RWPE1 (cell line): ENCODE results near the gene C9orf43.
"Not testable (repeated sequence)": the region's sequence is repeated elsewhere in the genome, so short reads cannot be mapped to it uniquely, and the experiment has no call there.

ENCODE experiments used
- CTCF ChIA-PET: fragments of 350-600 bp; sonication (Branson Sonifier 250); formaldehyde crosslinking; extraction: SDS; loops from one replicate; lab custom pipeline; 2021; lab: Yijun Ruan, JAX
- POLR2A ChIA-PET: fragments of 400-600 bp; formaldehyde crosslinking; extraction: SDS; loops from one replicate; lab custom pipeline; 2020; ENCODE audit warnings: antibody characterized with exemption; ENCODE audit not compliant: low non-redundant PET; lab: Yijun Ruan, JAX
- DNase-seq: peaks from one replicate; pipeline ENCODE4 v3.0.0; 2012; ENCODE audit warnings: low spot score
- H3K27ac ChIP-seq: fragments of 450-650 bp; 2 replicates; pipeline ENCODE4 v1.5.1; 2017
- CTCF ChIP-seq: fragments of 450-650 bp; conservative IDR thresholded peaks from 2 replicates; pipeline ENCODE4 v1.5.1; 2017; ENCODE audit warnings: low read depth, mild to moderate bottlenecking

Gene C9orf43, protein sequence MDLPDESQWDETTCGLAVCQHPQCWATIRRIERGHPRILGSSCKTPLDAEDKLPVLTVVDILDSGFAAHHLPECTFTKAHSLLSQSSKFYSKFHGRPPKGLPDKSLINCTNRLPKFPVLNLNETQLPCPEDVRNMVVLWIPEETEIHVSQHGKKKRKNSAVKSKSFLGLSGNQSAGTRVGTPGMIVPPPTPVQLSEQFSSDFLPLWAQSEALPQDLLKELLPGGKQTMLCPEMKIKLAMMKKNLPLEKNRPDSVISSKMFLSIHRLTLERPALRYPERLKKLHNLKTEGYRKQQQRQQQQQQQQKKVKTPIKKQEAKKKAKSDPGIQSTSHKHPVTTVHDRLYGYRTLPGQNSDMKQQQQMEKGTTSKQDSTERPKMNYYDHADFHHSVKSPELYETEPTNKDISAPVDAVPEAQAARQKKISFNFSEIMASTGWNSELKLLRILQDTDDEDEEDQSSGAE

GRCh38 chr9:113410207-113410864 lies at the start of gene C9orf43, which contains the start of gene POLE3:
TSS of gene C9orf43 (plus strand) at chr9:113410747. CDS start at chr9:113413494, 2,747 bp downstream.
TSS of gene POLE3 (minus strand) at chr9:113410675. CDS start at chr9:113410293, 382 bp downstream.
- H3K27ac ChIP-seq, result peak within 1 kb of the TSS; percentile 95
- peak; percentile 99 for DNase-seq
- no peak for TF ChIP-seq CTCF
- ChIA-PET CTCF (interaction anchor here (0.5 to 1.9 kb wide), 9 partner anchors 9 to 1234 kb away, joined by 3 to 8 read pairs (median 4); partner anchors contain the start of gene ALAD), POLR2A (interaction anchor here (0.6 to 1.2 kb wide), 10 partner anchors 12 to 156 kb away, joined by 3 to 20 read pairs (median 4); partner anchors contain the start of genes CDC26, HDHD3, PRPF4 and RNF183)

DNA sequence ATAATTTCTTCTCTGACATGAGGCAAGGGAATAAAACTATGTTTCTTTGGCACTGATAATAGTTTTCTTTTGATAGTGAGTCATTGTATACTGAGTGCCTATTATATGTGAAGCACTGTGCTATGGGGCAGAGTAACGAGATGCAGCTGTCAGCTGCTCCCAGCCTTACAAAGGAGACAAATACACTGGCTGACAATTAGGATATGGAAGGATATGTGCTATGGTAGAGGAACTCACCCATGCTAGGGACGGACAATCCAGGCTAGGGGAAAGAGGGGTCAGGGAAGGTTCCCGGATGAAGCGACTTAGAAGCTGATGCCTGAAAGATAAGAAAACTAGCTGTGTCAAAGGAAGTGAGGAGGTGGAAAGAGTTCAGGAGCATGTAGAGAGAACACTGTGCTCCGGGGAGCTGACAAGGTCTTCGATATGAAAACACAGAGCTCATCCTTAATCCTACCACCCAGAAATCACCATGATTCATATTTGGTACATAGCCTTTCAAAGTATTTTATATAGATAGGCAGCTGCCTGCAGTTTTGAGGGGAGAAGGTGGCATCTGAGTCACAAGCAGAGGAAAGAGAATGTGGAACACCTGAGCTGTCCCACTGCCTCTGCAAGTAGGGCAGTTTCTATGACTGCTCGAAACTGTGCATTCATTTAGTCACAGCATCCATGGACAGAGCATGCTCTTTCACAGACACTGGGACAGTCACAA lies 49.1 kb upstream of the C9orf43 start:
- no peak for TF ChIP-seq CTCF
- ChIA-PET CTCF (interaction anchor here (1.1 kb wide), 1 partner anchor 40 kb away, joined by 5 read pairs; no protein-coding TSS in a partner anchor), POLR2A (interaction anchor here (0.6 kb wide), 1 partner anchor 1568 kb away, joined by 3 read pairs; no protein-coding TSS in a partner anchor)
- no peak for DNase-seq
- H3K27ac ChIP-seq, result no peak overlapping the region

GRCh38 chr9:113363336-113363735 lies 47.2 kb upstream of the C9orf43 start:
- DNase-seq, result no peak
- TF ChIP-seq CTCF, result no peak
- POLR2A ChIA-PET, result no interaction called here
- CTCF ChIA-PET, result interaction anchor here (1.4 kb wide), 1 partner anchor 38 kb away, joined by 4 read pairs; the partner anchor contains the start of gene ALAD
- no peak overlapping the region for H3K27ac ChIP-seq

- POLR2A ChIA-PET, result no interaction called here
- H3K27ac ChIP-seq, result no peak overlapping the region
- DNase-seq, result no peak
- TF ChIP-seq CTCF, result no peak
- CTCF ChIA-PET, result interaction anchor here (1.4 kb wide), 1 partner anchor 36 kb away, joined by 4 read pairs; the partner anchor contains the start of gene ALAD
Observed at GRCh38 chr9:113364951-113365350, 45.6 kb upstream of the C9orf43 start.

GRCh38 chr9:113365652-113366051 lies 44.9 kb upstream of the C9orf43 start:
- H3K27ac ChIP-seq, POLR2A ChIA-PET, DNase-seq, CTCF ChIA-PET: not testable (repeated sequence)

DNA sequence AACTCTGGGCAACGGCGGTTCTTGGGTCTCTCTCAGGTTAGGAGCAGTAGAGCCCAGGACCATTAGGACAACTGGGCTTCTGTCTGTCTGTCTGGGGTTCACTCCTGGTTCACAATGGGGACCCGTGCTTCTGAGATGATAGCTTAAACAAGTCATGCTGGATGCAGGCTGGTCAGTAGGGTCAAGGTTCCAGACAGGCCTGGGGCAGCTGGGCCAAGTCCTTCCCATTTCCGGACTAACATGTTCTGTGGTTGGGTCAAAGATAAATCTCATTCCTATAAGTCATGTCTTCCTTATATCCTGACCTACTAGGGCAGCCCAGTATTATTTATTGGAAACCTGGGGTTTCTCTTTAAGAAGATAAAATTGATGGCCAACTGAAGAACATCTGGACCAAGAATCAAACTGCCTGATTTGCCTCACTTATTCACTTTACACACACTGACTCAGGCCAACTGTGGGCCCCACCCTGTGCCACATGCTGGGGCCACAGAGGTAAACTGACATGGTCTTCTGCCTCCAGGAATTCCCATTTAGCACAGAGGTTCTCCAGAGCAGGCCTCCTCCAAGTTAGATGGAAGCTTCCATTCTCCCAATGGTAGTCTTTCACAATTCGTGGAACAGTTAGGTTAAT lies 42.1 kb upstream of the C9orf43 start:
- ChIA-PET CTCF (interaction anchor here (0.6 kb wide), 1 partner anchor 286 kb away, joined by 3 read pairs; no protein-coding TSS in a partner anchor), POLR2A (interaction anchor here (1.0 kb wide), 1 partner anchor 19 kb away, joined by 3 read pairs; no protein-coding TSS in a partner anchor)

More for the DNA sequence above, 42.1 kb upstream of the C9orf43 start:
- no peak for DNase-seq
- no peak for TF ChIP-seq CTCF
- no peak overlapping the region for H3K27ac ChIP-seq
